GM23338 (cell line): Measurements from ENCODE around the gene SLC39A5. TPM values are rescaled to one million over a fixed set of nuclear protein-coding genes. Genes with fewer than 3 reads are reported as not detected.

Experiments
- ATAC-seq: fragments of 200-7000 bp; cut with Tn5 transposase; 3 replicates; pipeline ENCODE4 v1.9.1; 2020
- DNase-seq: peaks from one replicate; pipeline ENCODE4 v3.0.0-alpha.2; 2015; ENCODE audit warnings: low spot score
- H2AFZ ChIP-seq: fragments of 200-600 bp; sonication (generic); 2 replicates; pipeline ENCODE4 v1.8.0; 2016; ENCODE audit warnings: antibody characterized with exemption, mild to moderate bottlenecking, moderate library complexity
- H3F3A ChIP-seq: fragments of 200-600 bp; sonication (generic); replicated peaks from 2 replicates; pipeline ENCODE4 v1.8.0; 2017; ENCODE audit warnings: antibody characterized with exemption, mixed run types, low read depth
- H3K27ac ChIP-seq: fragments of 200-600 bp; sonication (generic); 2 replicates; pipeline ENCODE4 v1.6.1; 2016; ENCODE audit warnings: low read depth
- H3K27me3 ChIP-seq: fragments of 200-600 bp; sonication (generic); 2 replicates; pipeline ENCODE4 v1.8.0; 2016; ENCODE audit warnings: mild to moderate bottlenecking, mixed run types, moderate library complexity; ENCODE audit not compliant: insufficient read depth
- H3K36me3 ChIP-seq: fragments of 200-600 bp; sonication (generic); 2 replicates; pipeline ENCODE4 v1.8.0; 2016; ENCODE audit warnings: mild to moderate bottlenecking; ENCODE audit not compliant: insufficient read depth
- H3K4me1 ChIP-seq: fragments of 200-600 bp; sonication (generic); 2 replicates; pipeline ENCODE4 v1.8.0; 2016; ENCODE audit warnings: mild to moderate bottlenecking, moderate library complexity; ENCODE audit not compliant: insufficient read depth
- H3K4me2 ChIP-seq: fragments of 200-600 bp; sonication (generic); 2 replicates; pipeline ENCODE4 v1.7.1; 2017; ENCODE audit warnings: mixed run types
- H3K4me3 ChIP-seq: fragments of 200-600 bp; sonication (generic); 2 replicates; pipeline ENCODE4 v1.6.1; 2016; ENCODE audit warnings: mixed run types
- H3K79me2 ChIP-seq: fragments of 200-600 bp; sonication (generic); replicated peaks from 2 replicates; pipeline ENCODE4 v1.8.0; 2017; ENCODE audit warnings: mild to moderate bottlenecking; ENCODE audit not compliant: insufficient read depth
- H3K9me2 ChIP-seq: fragments of 200-600 bp; sonication (generic); 2 replicates; pipeline ENCODE4 v1.8.0; 2017; ENCODE audit not compliant: insufficient read depth
- H4K20me1 ChIP-seq: fragments of 200-600 bp; sonication (generic); replicated peaks from 2 replicates; pipeline ENCODE4 v1.8.0; 2017; ENCODE audit warnings: mild to moderate bottlenecking; ENCODE audit not compliant: insufficient read depth
- H3K27ac Mint-ChIP-seq: 2 replicates; pipeline ENCODE4 v1.8.0; 2020; ENCODE audit warnings: inconsistent platforms, mild to moderate bottlenecking, moderate library complexity, mixed read lengths
- H3K27me3 Mint-ChIP-seq: 3 replicates; pipeline ENCODE4 v1.8.0; 2022; ENCODE audit warnings: low read depth, mild to moderate bottlenecking, moderate library complexity, mixed read lengths, inconsistent platforms; ENCODE audit not compliant: insufficient read depth, poor library complexity
- H3K36me3 Mint-ChIP-seq: 3 replicates; pipeline ENCODE4 v1.8.0; 2021; ENCODE audit warnings: low read depth, mild to moderate bottlenecking, inconsistent platforms, moderate library complexity, mixed read lengths
- H3K4me1 Mint-ChIP-seq: 3 replicates; pipeline ENCODE4 v1.8.0; 2020; ENCODE audit warnings: mild to moderate bottlenecking, inconsistent platforms, mixed read lengths
- H3K4me3 Mint-ChIP-seq: 3 replicates; pipeline ENCODE4 v1.8.0; 2021; ENCODE audit warnings: moderate library complexity, mild to moderate bottlenecking, inconsistent platforms, mixed read lengths
- H3K9me3 Mint-ChIP-seq: 3 replicates; pipeline ENCODE4 v1.8.0; 2020; ENCODE audit warnings: moderate library complexity, mild to moderate bottlenecking, inconsistent platforms, mixed read lengths
- CREB1 ChIP-seq: fragments of 250-450 bp; sonication (Bioruptor Pico); IDR thresholded peaks from 2 replicates; pipeline ENCODE4 v1.5.0; 2020; ENCODE audit warnings: low read depth, mild to moderate bottlenecking, moderate library complexity
- CTCF ChIP-seq, 2 experiments: fragments of 200-600 bp in 1 of 2; sonication (generic) in 1 of 2; conservative IDR thresholded peaks; 2 replicates each; pipeline versions ENCODE4 v1.5.1 to v1.6.1; 2016 to 2017; ENCODE audit warnings: antibody characterized with exemption in 2 of 2, low read depth in 2 of 2, mild to moderate bottlenecking in 2 of 2, moderate library complexity in 1 of 2
- EZH2 ChIP-seq: fragments of 200-600 bp; sonication (generic); IDR thresholded peaks from one replicate; pipeline ENCODE4 v1.8.0; 2017; ENCODE audit warnings: antibody characterized with exemption, mild to moderate bottlenecking, low read depth; ENCODE audit not compliant: unreplicated experiment
- EZH2phosphoT487 ChIP-seq: fragments of 200-600 bp; sonication (generic); IDR thresholded peaks from one replicate; pipeline ENCODE4 v1.8.1; 2018; ENCODE audit warnings: antibody characterized with exemption; ENCODE audit not compliant: unreplicated experiment
- JUNB ChIP-seq: IDR thresholded peaks from one replicate; pipeline ENCODE4 v1.6.1; 2016; ENCODE audit warnings: antibody characterized with exemption; ENCODE audit not compliant: unreplicated experiment
- NANOG ChIP-seq: IDR thresholded peaks from 2 replicates; pipeline ENCODE4 v1.6.1; 2016; ENCODE audit warnings: antibody characterized with exemption, borderline replicate concordance
- POLR2AphosphoS5 ChIP-seq: IDR thresholded peaks from 2 replicates; pipeline ENCODE4 v1.6.1; 2016; ENCODE audit warnings: antibody characterized with exemption, low read depth
- ZNF114 ChIP-seq: fragments of 250-450 bp; sonication (Bioruptor Pico); IDR thresholded peaks from 2 replicates; pipeline ENCODE4 v1.5.0; 2020; ENCODE audit warnings: mild to moderate bottlenecking, moderate library complexity
- ZNF331 ChIP-seq: fragments of 250-450 bp; sonication (Bioruptor Pico); IDR thresholded peaks from 2 replicates; pipeline ENCODE4 v1.5.0; 2020; ENCODE audit warnings: low read depth, mild to moderate bottlenecking, moderate library complexity
- polyA plus RNA-seq: library from polyadenylated mRNA; unstranded; fragments of >200 nt; fragmentation: Nextera tagmentation; extraction: Ambion mirVana; gene quantifications from 2 replicates; pipeline ENCODE4 v1.2.1, GENCODE V29; 2016
- total RNA-seq: library from RNA; depleted of rRNA; stranded (reverse); fragments of >200 nt; shearing (Covaris generic); gene quantifications from 2 replicates; pipeline ENCODE4 v1.2.3, GENCODE V29; 2014
- TF ChIP-seq, protein P1 (sequence below): IDR thresholded peaks from 2 replicates; pipeline ENCODE4 v1.6.1; 2016; ENCODE audit warnings: antibody characterized with exemption

SLC39A5 gene
- total and polyA plus RNA-seq, 2 experiments from 2014 or later = 0.29 to 0.59 TPM

- peaks cover 6% of the 10 kb centered on the region; the same call in 2 of the 3 replicates for H3K9me3 Mint-ChIP-seq
- DNase-seq (peak; percentile 93), ATAC-seq (peak; percentile 77)
- H3K4me1 Mint-ChIP-seq = peaks cover 29% of the 10 kb centered on the region
- Histone ChIP-seq H3K4me2 (peak within 1 kb of the TSS; percentile 97), H3K4me3 (peak within 1 kb of the TSS; percentile 100), H3K4me1 (peaks cover 12% of the 10 kb centered on the region), H4K20me1 (peaks cover 13% of the 10 kb centered on the region), H3K36me3 (peaks cover 23% of the 10 kb centered on the region), H3K9me2 (no peaks in the 10 kb centered on the region), H3K27ac (peak within 1 kb of the TSS; percentile 100), H2AFZ (peak within 1 kb of the TSS; percentile 97), H3K79me2 (peaks cover 35% of the 10 kb centered on the region), H3F3A (peaks cover 17% of the 10 kb centered on the region; the same call in 1 of the 2 replicates), H3K27me3 (no peaks in the 10 kb centered on the region)
- peak within 1 kb of the TSS; percentile 98 for H3K27ac Mint-ChIP-seq
- peak within 1 kb of the TSS; percentile 99 for H3K4me3 Mint-ChIP-seq
- H3K36me3 Mint-ChIP-seq = peaks cover 53% of the 10 kb centered on the region
- peaks cover 15% of the 10 kb centered on the region for H3K27me3 Mint-ChIP-seq
- TF ChIP-seq POLR2AphosphoS5 (peak; percentile 53), CTCF (conservative IDR thresholded peaks at IDR 0.05; ENCODE audit: low read depth in 2 of 2) (peak; percentile 55 to 78), CREB1 (CRISPR knock-in tag) (peak; percentile 28; the same call in 1 of the 2 replicates), NANOG (no peak)
- TF ChIP-seq, protein P1, sequence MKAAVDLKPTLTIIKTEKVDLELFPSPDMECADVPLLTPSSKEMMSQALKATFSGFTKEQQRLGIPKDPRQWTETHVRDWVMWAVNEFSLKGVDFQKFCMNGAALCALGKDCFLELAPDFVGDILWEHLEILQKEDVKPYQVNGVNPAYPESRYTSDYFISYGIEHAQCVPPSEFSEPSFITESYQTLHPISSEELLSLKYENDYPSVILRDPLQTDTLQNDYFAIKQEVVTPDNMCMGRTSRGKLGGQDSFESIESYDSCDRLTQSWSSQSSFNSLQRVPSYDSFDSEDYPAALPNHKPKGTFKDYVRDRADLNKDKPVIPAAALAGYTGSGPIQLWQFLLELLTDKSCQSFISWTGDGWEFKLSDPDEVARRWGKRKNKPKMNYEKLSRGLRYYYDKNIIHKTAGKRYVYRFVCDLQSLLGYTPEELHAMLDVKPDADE = no peak
These were observed 40.5 kb upstream of the SLC39A5 start, which contains the start of gene SMARCC2 for GRCh38 chr12:56189099-56189917. SMARCC2 (minus strand) TSS chr12:56189483; CDS start chr12:56189461, 22 bp downstream.

GRCh38 chr12:56189918-56190694, 39.7 kb upstream of the SLC39A5 start:
- Mint-ChIP-seq H3K36me3 (peaks cover 50% of the 10 kb centered on the region), H3K4me1 (peaks cover 29% of the 10 kb centered on the region), H3K4me3 (peak overlapping the region; percentile 99), H3K27me3 (peaks cover 15% of the 10 kb centered on the region), H3K27ac (peak overlapping the region; percentile 98), H3K9me3 (peaks cover 6% of the 10 kb centered on the region; the same call in 2 of the 3 replicates)
- peaks cover 13% of the 10 kb centered on the region for H4K20me1 ChIP-seq
- peaks cover 35% of the 10 kb centered on the region for H3K79me2 ChIP-seq
- peak; percentile 92 for DNase-seq
- H2AFZ ChIP-seq = peak overlapping the region; percentile 97
- peak overlapping the region; percentile 100 for H3K4me3 ChIP-seq
- H3K4me1 ChIP-seq = peaks cover 12% of the 10 kb centered on the region
- peak overlapping the region; percentile 100 for H3K27ac ChIP-seq
- H3K4me2 ChIP-seq = peak overlapping the region; percentile 97
- H3F3A ChIP-seq = peaks cover 16% of the 10 kb centered on the region; the same call in 1 of the 2 replicates
- H3K9me2 ChIP-seq = no peaks in the 10 kb centered on the region
- no peaks in the 10 kb centered on the region for H3K27me3 ChIP-seq
- peaks cover 15% of the 10 kb centered on the region; the same call in 1 of the 2 replicates for H3K36me3 ChIP-seq
- ATAC-seq = peak; percentile 71
- TF ChIP-seq NANOG (no peak; the same call in 1 of the 2 replicates), ZNF114 (CRISPR knock-in tag) (no peak), CREB1 (CRISPR knock-in tag) (peak; percentile 37; the same call in 1 of the 2 replicates), ZNF331 (no peak), EZH2 (no peak), JUNB (no peak), EZH2phosphoT487 (no peak), POLR2AphosphoS5 (no peak)
